ENCODE data around the gene LBR. TPM values are rescaled to one million over a fixed set of nuclear protein-coding genes. Genes with fewer than 3 reads are reported as not detected.

LBR gene
- total and polyA plus RNA-seq, 2 experiments from 2014 or later, result 29.6 to 54.2 TPM

- no peaks in the 10 kb centered on the region for H3K9me3 ChIP-seq (ENCODE audit: low read depth)
- WGBS (ENCODE audit: low lambda C conversion rate, missing lambda C conversion rate), result 100% methylated on average over 1 of the region's 1 CpG
- no peaks in the 10 kb centered on the region for H3K27me3 ChIP-seq
- H3K9me2 ChIP-seq (replicated peaks; ENCODE audit: insufficient read depth), result no peaks in the 10 kb centered on the region
- H2AFZ ChIP-seq, result no peak overlapping the region
- no peaks in the 10 kb centered on the region for H3K79me2 ChIP-seq
- no peak for DNase-seq (ENCODE audit: low spot score)
- TF ChIP-seq EZH2phosphoT487 (IDR thresholded peaks at IDR 0.05; ENCODE audit: low read depth, severe bottlenecking, unreplicated experiment), result no peak
- no peak overlapping the region for H3K4me3 ChIP-seq
- H3K36me3 ChIP-seq (replicated peaks; ENCODE audit: insufficient read depth, low read depth), result no peaks in the 10 kb centered on the region
- no peak overlapping the region for H3K27ac ChIP-seq
- peaks cover 1% of the 10 kb centered on the region for H3K4me1 ChIP-seq (ENCODE audit: insufficient read depth)
- H4K20me1 ChIP-seq (ENCODE audit: insufficient read depth, poor library complexity, severe bottlenecking), result no peaks in the 10 kb centered on the region
- no peak overlapping the region for H3K4me2 ChIP-seq
Measured at GRCh38 chr1:225361176-225361575, 66.7 kb downstream of the LBR start.

DNA sequence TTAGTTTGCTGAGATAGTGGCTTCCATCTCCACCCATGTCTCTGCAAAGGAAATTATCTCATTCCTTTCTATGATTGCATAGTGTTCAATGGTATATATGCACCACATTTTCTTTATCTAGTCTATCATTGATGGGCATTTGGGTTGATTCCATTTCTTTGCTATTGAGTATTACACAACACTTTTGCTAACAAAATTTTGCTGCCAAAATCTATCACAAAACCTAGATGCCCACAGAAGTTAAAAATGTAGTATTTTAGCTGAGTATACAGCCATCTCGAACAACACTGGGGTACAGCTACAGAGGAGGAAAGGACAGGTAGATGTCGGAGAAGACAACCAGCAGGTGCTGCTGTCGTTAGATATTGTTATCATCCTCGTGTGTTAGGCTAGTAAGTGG lies 67.7 kb downstream of the LBR start:
- no peak overlapping the region for H2AFZ ChIP-seq
- 90% methylated on average over 4 of the region's 4 CpGs for WGBS (ENCODE audit: low lambda C conversion rate, missing lambda C conversion rate)
- H3K9me2 ChIP-seq (replicated peaks; ENCODE audit: insufficient read depth), result no peaks in the 10 kb centered on the region
- H3K27ac ChIP-seq, result no peak overlapping the region
- no peaks in the 10 kb centered on the region for H3K9me3 ChIP-seq (ENCODE audit: low read depth)
- no peaks in the 10 kb centered on the region for H3K79me2 ChIP-seq
- no peak overlapping the region for H3K4me2 ChIP-seq
- no peaks in the 10 kb centered on the region for H3K27me3 ChIP-seq
- H3K36me3 ChIP-seq (replicated peaks; ENCODE audit: insufficient read depth, low read depth), result no peaks in the 10 kb centered on the region
- DNase-seq (ENCODE audit: low spot score), result no peak
- H4K20me1 ChIP-seq (ENCODE audit: insufficient read depth, poor library complexity, severe bottlenecking), result no peaks in the 10 kb centered on the region
- no peaks in the 10 kb centered on the region for H3K4me1 ChIP-seq (ENCODE audit: insufficient read depth)
- TF ChIP-seq EZH2phosphoT487 (IDR thresholded peaks at IDR 0.05; ENCODE audit: low read depth, severe bottlenecking, unreplicated experiment) (no peak), EZH2 (IDR thresholded peaks at IDR 0.05; ENCODE audit: borderline replicate concordance) (no peak), CTCF (IDR thresholded peaks at IDR 0.05; ENCODE audit: poor library complexity) (no peak)
- no peak overlapping the region for H3K4me3 ChIP-seq

- Histone ChIP-seq H3K79me2 (no peaks in the 10 kb centered on the region), H3K27me3 (no peaks in the 10 kb centered on the region), H3K9me2 (replicated peaks; ENCODE audit: insufficient read depth) (no peaks in the 10 kb centered on the region), H3K36me3 (replicated peaks; ENCODE audit: insufficient read depth, low read depth) (no peaks in the 10 kb centered on the region), H4K20me1 (ENCODE audit: insufficient read depth, poor library complexity, severe bottlenecking) (no peaks in the 10 kb centered on the region), H3K4me2 (no peak overlapping the region), H2AFZ (no peak overlapping the region), H3K4me3 (no peak overlapping the region), H3K4me1 (ENCODE audit: insufficient read depth) (no peaks in the 10 kb centered on the region), H3K9me3 (ENCODE audit: low read depth) (no peaks in the 10 kb centered on the region), H3K27ac (no peak overlapping the region)
- no peak for DNase-seq (ENCODE audit: low spot score)
- TF ChIP-seq EZH2 (IDR thresholded peaks at IDR 0.05; ENCODE audit: borderline replicate concordance) (no peak), CTCF (IDR thresholded peaks at IDR 0.05; ENCODE audit: poor library complexity) (no peak), EZH2phosphoT487 (IDR thresholded peaks at IDR 0.05; ENCODE audit: low read depth, severe bottlenecking, unreplicated experiment) (no peak)
- 74% methylated on average over 1 of the region's 1 CpG for WGBS (ENCODE audit: low lambda C conversion rate, missing lambda C conversion rate)
Measured at GRCh38 chr1:225355863-225356262, 72.0 kb downstream of the LBR start.

- Histone ChIP-seq H3K4me3 (no peak overlapping the region), H3K27ac (no peak overlapping the region), H3K9me2 (replicated peaks; ENCODE audit: insufficient read depth) (no peaks in the 10 kb centered on the region), H4K20me1 (ENCODE audit: insufficient read depth, poor library complexity, severe bottlenecking) (no peaks in the 10 kb centered on the region), H3K9me3 (ENCODE audit: low read depth) (no peaks in the 10 kb centered on the region), H3K27me3 (no peaks in the 10 kb centered on the region), H2AFZ (no peak overlapping the region), H3K4me2 (no peak overlapping the region), H3K36me3 (replicated peaks; ENCODE audit: insufficient read depth, low read depth) (no peaks in the 10 kb centered on the region), H3K4me1 (ENCODE audit: insufficient read depth) (no peaks in the 10 kb centered on the region), H3K79me2 (no peaks in the 10 kb centered on the region)
- WGBS (ENCODE audit: low lambda C conversion rate, missing lambda C conversion rate), result 90% methylated on average over 3 of the region's 3 CpGs
- DNase-seq (ENCODE audit: low spot score), result no peak
- no peak for TF ChIP-seq EZH2phosphoT487 (IDR thresholded peaks at IDR 0.05; ENCODE audit: low read depth, severe bottlenecking, unreplicated experiment)
- TF ChIP-seq CTCF (IDR thresholded peaks at IDR 0.05; ENCODE audit: poor library complexity), result no peak
- TF ChIP-seq EZH2 (IDR thresholded peaks at IDR 0.05; ENCODE audit: borderline replicate concordance), result no peak
Measured at GRCh38 chr1:225354906-225355305, 72.9 kb downstream of the LBR start.

Other genes starting within 250 kb of the LBR start
- 97.4 and 115 TPM in 2 replicates for gene ENAH, start 225.1 kb upstream of the LBR start, total RNA-seq
- gene ENAH, start 225.1 kb upstream of the LBR start, polyA plus RNA-seq, result 46.3 and 51.3 TPM in 2 replicates

All from hepatocyte (in vitro differentiated cells).